Smooth muscle cell (in vitro differentiated cells): ENCODE measurements around the gene PPM1J. TPM values are rescaled to one million over a fixed set of nuclear protein-coding genes. Genes with fewer than 3 reads are reported as not detected.
A peak's percentile ranks its signal among the peaks of the same experiment; 100 is the strongest.

Experiments
- DNase-seq: peaks from one replicate; lab custom pipeline; 2025; ENCODE audit not compliant: unreplicated experiment; lab: John Stamatoyannopoulos, UW
- H2AFZ ChIP-seq: fragments of 200-600 bp; sonication (generic); 2 replicates; pipeline ENCODE4 v1.6.0; 2016; ENCODE audit warnings: antibody characterized with exemption, low read depth, mild to moderate bottlenecking
- H3F3A ChIP-seq: fragments of 200-600 bp; sonication (generic); 2 replicates; pipeline ENCODE4 v1.6.0; 2017; ENCODE audit warnings: antibody characterized with exemption, low read depth
- H3K27ac ChIP-seq: fragments of 200-600 bp; sonication (generic); 2 replicates; pipeline ENCODE4 v1.5.1; 2016; ENCODE audit warnings: low read depth, mild to moderate bottlenecking
- H3K27me3 ChIP-seq: fragments of 200-600 bp; sonication (generic); 2 replicates; pipeline ENCODE4 v1.6.1; 2016; ENCODE audit warnings: low read depth, mild to moderate bottlenecking
- H3K36me3 ChIP-seq: fragments of 200-600 bp; sonication (generic); 2 replicates; pipeline ENCODE4 v1.5.1; 2016; ENCODE audit warnings: low read depth
- H3K4me1 ChIP-seq: fragments of 200-600 bp; sonication (generic); 2 replicates; pipeline ENCODE4 v1.5.1; 2016; ENCODE audit warnings: low read depth
- H3K4me2 ChIP-seq: fragments of 200-600 bp; sonication (generic); 2 replicates; pipeline ENCODE4 v1.6.0; 2016; ENCODE audit warnings: mild to moderate bottlenecking
- H3K4me3 ChIP-seq: fragments of 200-600 bp; sonication (generic); 2 replicates; pipeline ENCODE4 v1.5.1; 2016; ENCODE audit warnings: mild to moderate bottlenecking
- H3K79me2 ChIP-seq: fragments of 200-600 bp; sonication (generic); 2 replicates; pipeline ENCODE4 v1.6.0; 2016; ENCODE audit warnings: low read depth, mild to moderate bottlenecking
- H3K9ac ChIP-seq: fragments of 200-600 bp; sonication (generic); 2 replicates; pipeline ENCODE4 v1.6.0; 2016; ENCODE audit warnings: low read depth
- H3K9me3 ChIP-seq: fragments of 200-600 bp; sonication (generic); replicated peaks from 2 replicates; pipeline ENCODE4 v1.5.1; 2016; ENCODE audit warnings: low read depth
- H4K20me1 ChIP-seq: fragments of 200-600 bp; sonication (generic); 2 replicates; pipeline ENCODE4 v1.6.0; 2016; ENCODE audit warnings: low read depth
- CTCF ChIP-seq: fragments of 200-600 bp; sonication (generic); IDR thresholded peaks from 2 replicates; pipeline ENCODE4 v1.5.1; 2017; ENCODE audit warnings: borderline replicate concordance, mild to moderate bottlenecking, antibody characterized with exemption; ENCODE audit not compliant: insufficient read depth, poor library complexity, severe bottlenecking
- WGBS: methylation state at CpG from one replicate; pipeline ENCODE4 v1.1.7; 2016; ENCODE audit warnings: low lambda C conversion rate; 5-methylcytosine and 5-hydroxymethylcytosine counted together
- polyA plus RNA-seq: library from polyadenylated mRNA; unstranded; fragments of >200 nt; fragmentation: Nextera tagmentation; extraction: Ambion mirVana; gene quantifications from 2 replicates; pipeline ENCODE4 v1.2.1, GENCODE V29; 2016
- total RNA-seq: library from RNA; depleted of rRNA; stranded (reverse); fragments of >200 nt; gene quantifications from 2 replicates; pipeline ENCODE4 v1.2.3, GENCODE V29; 2014

The PPM1J gene
- total and polyA plus RNA-seq, 2 experiments from 2014 or later, result 1.2 to 5.2 TPM

- peak overlapping the region; percentile 66 for H3K9ac ChIP-seq
- TF ChIP-seq CTCF, result no peak
- 91% methylated on average over 13 of the region's 13 CpGs for WGBS
Observed at GRCh38 chr1:112699425-112700144, 15.5 kb downstream of the PPM1J start.

GRCh38 chr1:112698366-112699310 is 16.5 kb downstream of the PPM1J start:
- TF ChIP-seq CTCF, result no peak
- H3K36me3 ChIP-seq, result no peaks in the 10 kb centered on the region
- H4K20me1 ChIP-seq, result peaks cover under 1% of the 10 kb centered on the region
- H3K4me2 ChIP-seq, result no peak overlapping the region
- no peak overlapping the region for H3K4me3 ChIP-seq
- H2AFZ ChIP-seq, result no peak overlapping the region
- peaks cover 15% of the 10 kb centered on the region for H3K4me1 ChIP-seq
- H3K9ac ChIP-seq, result no peak overlapping the region
- H3F3A ChIP-seq, result peaks cover 26% of the 10 kb centered on the region
- WGBS, result 79% methylated on average over 17 of the region's 17 CpGs
- no peaks in the 10 kb centered on the region for H3K27me3 ChIP-seq
- DNase-seq, result no peak
- peak overlapping the region; percentile 97 for H3K27ac ChIP-seq
- H3K79me2 ChIP-seq, result peaks cover 10% of the 10 kb centered on the region
- H3K9me3 ChIP-seq, result no peaks in the 10 kb centered on the region

More at GRCh38 chr1:112699425-112700144, 15.5 kb downstream of the PPM1J start:
- Histone ChIP-seq H3K27ac (peak overlapping the region; percentile 97), H3K4me3 (no peak overlapping the region), H3K27me3 (no peaks in the 10 kb centered on the region), H3K4me2 (no peak overlapping the region), H3K79me2 (peaks cover 19% of the 10 kb centered on the region), H4K20me1 (peaks cover 10% of the 10 kb centered on the region), H2AFZ (no peak overlapping the region), H3K9me3 (no peaks in the 10 kb centered on the region), H3K4me1 (peaks cover 24% of the 10 kb centered on the region), H3F3A (peaks cover 35% of the 10 kb centered on the region), H3K36me3 (no peaks in the 10 kb centered on the region)
- DNase-seq, result no peak

GRCh38 chr1:112697781-112698201 is 17.3 kb downstream of the PPM1J start:
- Histone ChIP-seq H2AFZ (no peak overlapping the region), H3K27me3 (no peaks in the 10 kb centered on the region), H3K79me2 (peaks cover 1% of the 10 kb centered on the region), H3K4me1 (peaks cover 15% of the 10 kb centered on the region), H4K20me1 (no peaks in the 10 kb centered on the region), H3K9me3 (no peaks in the 10 kb centered on the region), H3K36me3 (no peaks in the 10 kb centered on the region), H3K4me3 (no peak overlapping the region), H3F3A (peaks cover 18% of the 10 kb centered on the region), H3K4me2 (no peak overlapping the region), H3K27ac (no peak overlapping the region), H3K9ac (no peak overlapping the region)
- DNase-seq, result no peak
- WGBS, result 93% methylated on average over 9 of the region's 9 CpGs
- no peak for TF ChIP-seq CTCF
